PC-9 (cell line): Measurements from ENCODE around the gene AUTS2.

Source experiments
- CTCF ChIP-seq: fragments of 200-600 bp; sonication (generic); conservative IDR thresholded peaks from 2 replicates; pipeline ENCODE4 v1.6.1; 2017; ENCODE audit warnings: mixed run types, antibody characterized with exemption, mild to moderate bottlenecking, moderate library complexity
- EZH2 ChIP-seq: fragments of 200-600 bp; sonication (generic); IDR thresholded peaks from 2 replicates; pipeline ENCODE4 v1.8.0; 2017; ENCODE audit warnings: antibody characterized with exemption, low read depth

- TF ChIP-seq CTCF (no peak), EZH2 (no peak)
These were observed at the start of gene AUTS2 for GRCh38 chr7:69598081-69598486.
